Measurements from ENCODE around the gene MFRP. TPM values are rescaled to one million over a fixed set of nuclear protein-coding genes. Genes with fewer than 3 reads are reported as not detected.

Gene MFRP
- total RNA-seq, 1 donor from 2014 or later, result not detected

DNA sequence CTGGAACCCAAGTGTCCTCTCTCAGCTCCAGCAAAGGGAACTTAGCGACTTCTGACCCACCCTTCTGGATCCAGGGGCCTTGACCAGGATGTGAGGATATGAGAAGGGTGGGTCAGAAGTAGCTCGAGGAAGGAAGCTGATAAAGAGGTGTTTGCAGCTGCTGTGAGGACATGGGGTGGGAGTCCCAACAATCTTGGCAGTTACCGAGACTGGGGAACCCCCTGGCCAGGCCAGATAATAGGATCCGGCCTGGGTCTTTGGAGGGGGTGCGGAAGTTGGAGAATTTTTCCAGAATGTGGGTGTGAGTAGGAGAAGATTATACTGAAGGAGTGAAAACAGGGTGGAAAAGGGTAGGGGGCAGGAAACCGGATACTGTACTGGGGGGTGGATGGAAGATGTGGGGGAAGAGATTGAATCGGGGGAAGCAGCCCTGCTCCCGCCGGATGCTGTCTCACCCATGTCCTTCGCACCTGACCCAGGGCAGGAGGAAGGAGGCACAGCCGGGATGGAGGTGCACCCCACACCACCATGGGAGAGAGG is 26.7 kb downstream of the MFRP start:
- peaks cover under 1% of the 10 kb centered on the region for H3K36me3 Mint-ChIP-seq (ENCODE audit: low read depth)
- no peaks in the 10 kb centered on the region for H3K27me3 Mint-ChIP-seq (ENCODE audit: low read depth)
- H3K9me3 Mint-ChIP-seq (ENCODE audit: low read depth), result no peaks in the 10 kb centered on the region
- peak overlapping the region; percentile 63 for H3K4me3 Mint-ChIP-seq (ENCODE audit: unreplicated experiment)
- peaks cover 58% of the 10 kb centered on the region for H3K4me1 Mint-ChIP-seq (ENCODE audit: low read depth)
- H3K27ac Mint-ChIP-seq (ENCODE audit: unreplicated experiment), result peak overlapping the region; percentile 98
- TF ChIP-seq, protein P1, sequence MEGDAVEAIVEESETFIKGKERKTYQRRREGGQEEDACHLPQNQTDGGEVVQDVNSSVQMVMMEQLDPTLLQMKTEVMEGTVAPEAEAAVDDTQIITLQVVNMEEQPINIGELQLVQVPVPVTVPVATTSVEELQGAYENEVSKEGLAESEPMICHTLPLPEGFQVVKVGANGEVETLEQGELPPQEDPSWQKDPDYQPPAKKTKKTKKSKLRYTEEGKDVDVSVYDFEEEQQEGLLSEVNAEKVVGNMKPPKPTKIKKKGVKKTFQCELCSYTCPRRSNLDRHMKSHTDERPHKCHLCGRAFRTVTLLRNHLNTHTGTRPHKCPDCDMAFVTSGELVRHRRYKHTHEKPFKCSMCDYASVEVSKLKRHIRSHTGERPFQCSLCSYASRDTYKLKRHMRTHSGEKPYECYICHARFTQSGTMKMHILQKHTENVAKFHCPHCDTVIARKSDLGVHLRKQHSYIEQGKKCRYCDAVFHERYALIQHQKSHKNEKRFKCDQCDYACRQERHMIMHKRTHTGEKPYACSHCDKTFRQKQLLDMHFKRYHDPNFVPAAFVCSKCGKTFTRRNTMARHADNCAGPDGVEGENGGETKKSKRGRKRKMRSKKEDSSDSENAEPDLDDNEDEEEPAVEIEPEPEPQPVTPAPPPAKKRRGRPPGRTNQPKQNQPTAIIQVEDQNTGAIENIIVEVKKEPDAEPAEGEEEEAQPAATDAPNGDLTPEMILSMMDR (IDR thresholded peaks at IDR 0.05), result no peak
- DNase-seq (ENCODE audit: low spot score), result no peak

DNA sequence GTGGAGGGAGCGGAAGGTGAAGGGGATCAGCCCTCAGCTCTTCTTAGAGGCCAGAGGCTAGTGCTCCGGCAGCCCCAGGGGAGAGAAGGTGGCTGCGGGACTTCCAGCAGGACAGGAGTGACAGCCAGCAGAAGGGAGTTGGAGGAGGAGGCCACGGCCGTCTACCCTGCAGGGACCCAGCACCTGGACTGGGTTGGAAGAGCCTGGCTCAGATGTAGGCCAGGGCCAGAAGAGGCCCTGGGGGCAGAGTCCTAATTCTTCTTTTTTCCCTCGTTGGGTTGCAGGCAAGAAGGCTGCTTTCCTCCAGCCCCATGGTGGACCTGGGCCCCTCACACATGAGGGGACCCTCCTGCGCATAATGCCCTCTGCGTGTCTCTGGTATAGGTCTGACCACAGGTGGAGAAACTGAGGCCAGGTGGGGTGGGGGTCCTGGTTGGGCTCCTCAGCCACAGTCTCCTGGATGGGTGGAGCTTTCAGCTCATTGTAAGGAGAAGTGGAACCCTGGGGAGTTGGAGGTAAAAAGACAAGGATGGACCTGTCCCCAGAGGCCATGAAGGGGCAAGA is 27.3 kb downstream of the MFRP start:
- DNase-seq (ENCODE audit: low spot score), result no peak
- Mint-ChIP-seq H3K4me1 (ENCODE audit: low read depth) (peaks cover 63% of the 10 kb centered on the region), H3K36me3 (ENCODE audit: low read depth) (peaks cover 6% of the 10 kb centered on the region), H3K27ac (ENCODE audit: unreplicated experiment) (peak overlapping the region; percentile 98), H3K9me3 (ENCODE audit: low read depth) (no peaks in the 10 kb centered on the region), H3K4me3 (ENCODE audit: unreplicated experiment) (peak overlapping the region; percentile 60), H3K27me3 (ENCODE audit: low read depth) (no peaks in the 10 kb centered on the region)
- TF ChIP-seq, protein P1 (IDR thresholded peaks at IDR 0.05), result no peak

DNA sequence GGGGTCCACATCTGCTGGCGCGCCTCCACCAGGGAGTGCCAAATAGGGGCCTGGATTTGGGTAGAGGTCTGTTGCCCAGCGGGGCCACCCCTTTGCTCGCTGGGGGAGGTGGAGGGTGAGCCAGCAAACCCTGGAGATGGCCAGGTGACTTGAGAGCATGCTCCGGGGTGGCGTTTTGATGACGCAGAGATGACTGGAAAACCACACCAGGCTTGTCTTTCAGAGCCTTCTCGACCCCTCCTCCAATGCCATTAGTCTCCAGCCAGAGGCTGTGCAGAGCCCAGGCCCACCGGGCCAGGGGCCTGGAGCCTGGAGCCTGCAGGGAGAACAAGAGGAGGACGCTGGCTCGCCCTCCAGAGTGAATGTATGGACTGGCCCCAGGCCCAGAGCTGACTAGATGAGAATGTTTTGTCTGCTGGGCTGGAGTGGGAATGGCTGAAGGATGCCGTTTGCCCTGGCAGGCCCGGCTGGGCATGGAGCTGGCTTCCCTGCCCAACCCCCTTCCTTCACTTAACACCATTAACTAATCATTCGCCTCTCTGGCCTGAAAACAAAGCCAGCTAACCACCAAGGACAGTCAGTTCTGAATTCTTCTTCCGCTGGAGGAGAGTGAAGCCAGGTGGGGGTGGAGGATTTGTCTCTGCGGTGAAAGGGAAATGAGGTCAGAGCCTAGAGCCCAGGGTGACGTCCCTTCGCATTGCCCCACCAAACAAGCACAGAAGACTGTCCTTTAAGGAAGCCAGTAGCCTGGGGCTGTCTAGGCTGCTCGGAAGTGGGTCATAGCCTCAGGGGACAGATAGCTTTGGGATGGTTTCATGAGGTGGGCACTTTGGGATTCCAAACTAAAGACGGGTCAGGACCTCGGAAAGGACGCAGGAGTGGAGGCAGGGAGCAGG is 28.0 kb downstream of the MFRP start:
- no peaks in the 10 kb centered on the region for H3K9me3 Mint-ChIP-seq (ENCODE audit: low read depth)
- DNase-seq (ENCODE audit: low spot score), result no peak
- TF ChIP-seq, protein P1 (IDR thresholded peaks at IDR 0.05), result no peak
- H3K27ac Mint-ChIP-seq (ENCODE audit: unreplicated experiment), result peak overlapping the region; percentile 98
- peaks cover 8% of the 10 kb centered on the region for H3K36me3 Mint-ChIP-seq (ENCODE audit: low read depth)
- peak overlapping the region; percentile 60 for H3K4me3 Mint-ChIP-seq (ENCODE audit: unreplicated experiment)
- no peaks in the 10 kb centered on the region for H3K27me3 Mint-ChIP-seq (ENCODE audit: low read depth)
- H3K4me1 Mint-ChIP-seq (ENCODE audit: low read depth), result peaks cover 63% of the 10 kb centered on the region

DNA sequence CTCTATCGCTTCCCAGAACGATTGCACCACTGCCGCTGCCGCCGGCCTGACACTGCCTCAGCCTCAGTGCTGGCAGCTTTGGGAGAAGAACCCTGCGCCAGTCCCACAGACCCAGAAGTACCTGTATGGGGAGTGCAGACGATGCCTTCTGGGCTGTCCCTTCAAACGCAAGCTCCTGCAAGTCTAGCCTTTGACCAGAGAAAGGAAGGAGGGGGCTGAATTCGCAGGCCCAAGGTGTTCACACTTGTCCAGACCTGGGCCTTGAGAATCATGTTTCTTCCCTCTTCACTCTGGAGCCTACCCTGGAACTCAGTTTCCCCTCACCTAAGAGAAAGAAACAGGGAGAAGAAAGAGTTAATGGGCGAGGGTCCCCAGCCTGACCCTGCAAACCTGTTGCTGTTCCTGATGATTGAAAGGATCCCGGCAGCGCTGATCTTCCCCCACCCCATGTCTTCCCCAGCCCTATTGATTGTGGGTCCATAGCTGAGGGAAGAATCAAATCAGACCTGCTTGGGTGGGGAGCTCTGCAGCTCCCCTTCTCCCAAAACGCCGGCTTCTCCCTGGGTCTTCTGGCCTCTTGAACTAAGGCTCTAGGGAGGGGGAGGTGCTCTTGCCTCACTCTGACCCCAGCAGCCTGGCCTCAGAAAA is 28.8 kb downstream of the MFRP start:
- Mint-ChIP-seq H3K9me3 (ENCODE audit: low read depth) (no peaks in the 10 kb centered on the region), H3K27me3 (ENCODE audit: low read depth) (no peaks in the 10 kb centered on the region), H3K4me1 (ENCODE audit: low read depth) (peaks cover 62% of the 10 kb centered on the region), H3K27ac (ENCODE audit: unreplicated experiment) (peak overlapping the region; percentile 98), H3K4me3 (ENCODE audit: unreplicated experiment) (peak overlapping the region; percentile 64), H3K36me3 (ENCODE audit: low read depth) (peaks cover 10% of the 10 kb centered on the region)
- no peak for DNase-seq (ENCODE audit: low spot score)
- TF ChIP-seq, protein P1 (IDR thresholded peaks at IDR 0.05), result no peak
